GM12878 (cell line): ENCODE data around the gene CTAGE9. TPM values are rescaled to one million over a fixed set of nuclear protein-coding genes. Genes with fewer than 3 reads are reported as not detected.

Experiments used
- ATAC-seq: fragments of 200-7000 bp; cut with Tn5 transposase; 3 replicates; pipeline ENCODE4 v1.9.1; 2020; ENCODE audit warnings: mild to moderate bottlenecking, moderate library complexity
- BruUV-seq: library from RNA; stranded (reverse); fragments of 400-500 nt; replicated peaks from 2 replicates; lab custom pipeline; 2021; lab: Mats Ljungman, UMichigan
- CTCF ChIA-PET: fragments of 300-600 bp; sonication (Branson Sonifier 250); formaldehyde crosslinking; extraction: SDS; loops from one replicate; lab custom pipeline; 2021; ENCODE audit warnings: inconsistent platforms; lab: Yijun Ruan, JAX
- POLR2A ChIA-PET: fragments of 350-600 bp; formaldehyde crosslinking; extraction: SDS; loops from one replicate; lab custom pipeline; 2021; ENCODE audit warnings: inconsistent platforms; lab: Charles Lee
- RAD21 ChIA-PET: fragments of 300-600 bp; sonication (Branson Sonifier 250); formaldehyde crosslinking; loops from one replicate; lab custom pipeline; 2023; ENCODE audit warnings: antibody characterized with exemption; ENCODE audit not compliant: unreplicated experiment; lab: Charles Lee
- SMC1A ChIA-PET: fragments of 300-600 bp; sonication (Branson Sonifier 250); formaldehyde crosslinking; loops from one replicate; lab custom pipeline; 2023; ENCODE audit not compliant: unreplicated experiment, uncharacterized antibody; lab: Charles Lee
- DNase-seq: peaks from one replicate; pipeline ENCODE4 v3.0.0-alpha.2; 2011; ENCODE audit warnings: low read depth, low spot score
- FAIRE-seq: peaks from 3 replicates; lab custom pipeline; 2011; peaks lifted over from hg19 to GRCh38; lab: Jason Lieb, UNC
- H2AFZ ChIP-seq: 2 replicates; pipeline ENCODE4 v1.6.0; 2011; ENCODE audit warnings: low read depth, low read length, control low read depth; ENCODE audit not compliant: control insufficient read depth
- H3K27ac ChIP-seq: 2 replicates; pipeline ENCODE4 v1.5.1; 2011; ENCODE audit warnings: control low read depth; ENCODE audit not compliant: control insufficient read depth, insufficient read depth
- H3K27me3 ChIP-seq, 2 experiments: replicated peaks in 1 of 2; 2 replicates each; pipeline versions ENCODE4 v1.6.0 to v1.6.1; 2011; ENCODE audit warnings: low read length in 1 of 2; ENCODE audit not compliant: control insufficient read depth in 2 of 2, insufficient read depth in 2 of 2
- H3K36me3 ChIP-seq, 2 experiments: 2 replicates each; pipeline ENCODE4 v1.5.1; 2011; ENCODE audit warnings: low read length in 1 of 2; ENCODE audit not compliant: control insufficient read depth in 2 of 2, insufficient read depth in 2 of 2
- H3K4me1 ChIP-seq: 2 replicates; pipeline ENCODE4 v1.6.1; 2011; ENCODE audit warnings: mild to moderate bottlenecking, low read length, moderate library complexity, mixed read lengths; ENCODE audit not compliant: control insufficient read depth, insufficient read depth
- H3K4me2 ChIP-seq: 2 replicates; pipeline ENCODE4 v1.6.0; 2011; ENCODE audit warnings: control low read depth; ENCODE audit not compliant: control insufficient read depth, insufficient read depth
- H3K4me3 ChIP-seq: fragments of 200-600 bp; sonication (generic); 2 replicates; pipeline ENCODE4 v1.5.1; 2016
- H3K79me2 ChIP-seq: 2 replicates; pipeline ENCODE4 v1.6.0; 2011; ENCODE audit warnings: low read length; ENCODE audit not compliant: control insufficient read depth, insufficient read depth
- H3K9ac ChIP-seq: 2 replicates; pipeline ENCODE4 v1.8.0; 2011; ENCODE audit warnings: low read length, control low read depth, mixed read lengths; ENCODE audit not compliant: control insufficient read depth, insufficient read depth
- H3K9me3 ChIP-seq: replicated peaks from 3 replicates; pipeline ENCODE4 v1.5.1; 2011; ENCODE audit warnings: mild to moderate bottlenecking, low read length; ENCODE audit not compliant: control insufficient read depth, insufficient read depth
- H4K20me1 ChIP-seq: 2 replicates; pipeline ENCODE4 v1.6.0; 2011; ENCODE audit not compliant: control insufficient read depth, insufficient read depth
- CTCF ChIP-seq, 3 experiments: IDR thresholded peaks in 2 of 3; conservative IDR thresholded peaks in 1 of 3; 2 replicates each; pipeline ENCODE4 v1.5.1; 2011; ENCODE audit warnings: low read depth in 3 of 3, low read length in 3 of 3, mild to moderate bottlenecking in 3 of 3, control low read depth in 2 of 3, moderate library complexity in 2 of 3, inconsistent platforms in 1 of 3, mixed read lengths in 1 of 3; ENCODE audit not compliant: control insufficient read depth in 2 of 3, insufficient read depth in 1 of 3; ENCODE audit errors: extremely low read depth in 1 of 3
- IRF4 ChIP-seq: IDR thresholded peaks from 2 replicates; pipeline ENCODE4 v1.6.1; 2011; ENCODE audit warnings: low read depth, low read length
- LARP7 ChIP-seq: fragments of 450-650 bp; IDR thresholded peaks from 2 replicates; pipeline ENCODE4 v1.6.1; 2017; ENCODE audit warnings: mild to moderate bottlenecking
- NR2C1 ChIP-seq: fragments of 450-650 bp; IDR thresholded peaks from 2 replicates; pipeline ENCODE4 v1.6.1; 2017; ENCODE audit warnings: antibody characterized with exemption, mild to moderate bottlenecking, moderate library complexity
- RAD21 ChIP-seq: IDR thresholded peaks from 2 replicates; pipeline ENCODE4 v1.6.1; 2011; ENCODE audit warnings: mild to moderate bottlenecking, low read depth, low read length, moderate library complexity; ENCODE audit not compliant: insufficient read depth
- RFX5 ChIP-seq: IDR thresholded peaks from 2 replicates; pipeline ENCODE4 v1.6.1; 2011; ENCODE audit warnings: low read depth, low read length, improper control_type of control experiment
- SMC3 ChIP-seq: IDR thresholded peaks from 2 replicates; pipeline ENCODE4 v1.6.1; 2011; ENCODE audit warnings: low read length, improper control_type of control experiment, borderline replicate concordance
- TCF7 ChIP-seq: IDR thresholded peaks from 2 replicates; pipeline ENCODE4 v1.6.1; 2014; ENCODE audit warnings: antibody characterized with exemption, borderline replicate concordance
- WGBS: methylation state at CpG from one replicate; pipeline ENCODE4 v1.1.6; 2016; ENCODE audit warnings: low lambda C conversion rate; ENCODE audit not compliant: insufficient replicate concordance, insufficient coverage; ENCODE audit errors: missing lambda C conversion rate; 5-methylcytosine and 5-hydroxymethylcytosine counted together
- in situ Hi-C: fragments of 300-500 bp; cut with MboI; formaldehyde crosslinking; loops from 9 replicates; pipeline ENCODE4 v1.14.3; 2018; ENCODE audit warnings: mixed read lengths
- intact Hi-C: fragments of 100-400 bp; cut with micrococcal nuclease; formaldehyde crosslinking; loops from one replicate; pipeline ENCODE4 v1.14.2; 2022; ENCODE audit not compliant: unreplicated experiment
- polyA plus RNA-seq, 11 experiments: library from polyadenylated mRNA; depleted of rRNA in 4 of 11; unstranded in 6 of 11; stranded (reverse) in 5 of 11; fragments of >200 nt; fragmentation: Nextera tagmentation in 4 of 11; fragmentation: Illumina TruSeq in 1 of 11; extraction: Ambion mirVana in 4 of 11; extraction: Trizol in 1 of 11; gene quantifications; 1 replicate in 1 of 11; 2 replicates in 10 of 11; pipeline versions ENCODE4 v1.2.1 to v1.2.3, GENCODE V29; 2011 to 2016; ENCODE audit warnings: inconsistent platforms in 2 of 11, missing spikeins in 2 of 11, low read depth in 1 of 11
- total RNA-seq, 4 experiments: library from RNA; depleted of rRNA in 3 of 4; stranded (reverse); fragments of >200 nt in 3 of 4; fragmentation: Illumina TruSeq in 1 of 4; extraction: Trizol in 1 of 4; gene quantifications; 2 replicates each; pipeline versions ENCODE4 v1.2.1 to v1.2.3, GENCODE V29; 2013 to 2021

CTAGE9 gene
- total and polyA plus RNA-seq, 10 of the 15 experiments (the other 5 are each of a cell fraction or from before 2014, with no cell fraction given) = 0.06 TPM; not detected in 9

DNA sequence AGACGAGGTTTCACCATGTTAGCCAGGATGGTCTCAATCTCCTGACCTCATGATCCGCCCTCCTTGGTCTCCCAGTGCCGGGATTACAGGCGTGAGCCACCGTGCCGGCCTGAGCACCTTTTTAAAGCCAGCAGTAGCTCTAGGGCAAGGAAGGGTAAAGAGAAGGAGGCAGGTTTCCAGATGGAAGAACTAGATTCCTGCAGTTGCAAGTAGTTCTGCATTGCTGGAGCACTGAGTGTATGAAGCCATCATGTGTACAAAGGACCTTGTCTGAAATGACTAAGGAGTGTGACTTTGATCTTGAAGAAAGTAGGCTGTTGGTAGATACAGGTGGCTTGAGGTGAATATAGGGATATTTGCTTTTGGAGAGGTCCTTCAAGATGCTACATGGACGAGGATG, 13.9 kb downstream of the CTAGE9 start:
- TF ChIP-seq RFX5 (no peak), IRF4 (no peak), TCF7 (0 out of 2 replicates have a peak, but pooled peaks have one; percentile 25)
- Histone ChIP-seq H3K27ac (no peak overlapping the region), H3K27me3 (no peaks in the 10 kb centered on the region), H3K9ac (no peak overlapping the region), H3K4me3 (no peak overlapping the region), H4K20me1 (no peaks in the 10 kb centered on the region), H2AFZ (no peak overlapping the region), H3K36me3 (no peaks in the 10 kb centered on the region), H3K4me1 (no peaks in the 10 kb centered on the region), H3K9me3 (no peaks in the 10 kb centered on the region), H3K79me2 (no peaks in the 10 kb centered on the region), H3K4me2 (no peak overlapping the region)
- no peak for FAIRE-seq
- intact Hi-C loops = no loop called here
- ATAC-seq = no peak
- BruUV-seq = no TSS peak
- RAD21 ChIA-PET = no interaction called here
- DNase-seq = no peak
- SMC1A ChIA-PET = no interaction called here
- WGBS = 50% methylated on average over 7 of the region's 7 CpGs
- POLR2A ChIA-PET = interaction anchor here (0.6 kb wide), 1 partner anchor 387 kb away, joined by 3 read pairs; no protein-coding TSS in a partner anchor
- in situ Hi-C loops = loop anchor here (10.0 kb wide), 1 partner anchor 218 kb away; no protein-coding TSS in a partner anchor
- CTCF ChIA-PET = interaction anchor here (2.3 to 4.1 kb wide), 2 partner anchors 214 to 219 kb away, joined by 19 to 41 read pairs; no protein-coding TSS in a partner anchor

DNA sequence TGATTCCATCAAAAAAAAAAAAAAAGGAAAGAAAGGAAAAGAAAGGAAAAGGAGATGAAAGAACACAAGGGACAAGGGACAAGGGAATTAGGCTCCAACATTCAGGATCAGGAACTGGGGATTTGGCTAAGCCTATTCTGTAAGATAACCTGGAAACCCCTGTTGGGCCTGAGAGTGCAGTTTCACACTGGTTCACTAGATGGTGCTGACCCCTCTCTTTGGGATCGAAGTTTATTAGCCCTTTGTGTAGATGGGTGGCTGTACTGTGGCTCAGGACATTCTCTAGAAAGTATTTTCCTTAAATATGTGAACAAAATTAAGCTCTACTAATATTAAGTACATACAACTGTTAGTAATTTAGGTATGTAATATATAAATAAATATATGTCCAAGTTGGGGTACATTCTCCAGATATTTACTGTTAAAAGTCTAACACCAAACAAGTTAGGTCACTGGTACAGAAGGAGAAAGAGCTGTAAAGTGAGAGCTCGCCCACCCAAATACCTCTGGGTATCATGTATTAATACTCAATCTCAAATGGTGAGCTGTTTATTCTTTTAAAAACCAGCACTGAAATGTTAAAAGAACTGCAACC, 15.9 kb downstream of the CTAGE9 start:
- ChIA-PET POLR2A (no interaction called here), SMC1A (interaction anchor here (0.9 to 2.0 kb wide), 7 partner anchors 69 to 439 kb away, joined by 3 to 7 read pairs (median 4); no protein-coding TSS in a partner anchor), RAD21 (interaction anchor here (1.7 kb wide), 1 partner anchor 215 kb away, joined by 14 read pairs; no protein-coding TSS in a partner anchor), CTCF (interaction anchor here (0.6 to 4.1 kb wide), 17 partner anchors 10 to 527 kb away, joined by 3 to 41 read pairs (median 3); no protein-coding TSS in a partner anchor)
- Histone ChIP-seq H3K27me3 (no peaks in the 10 kb centered on the region), H3K36me3 (no peaks in the 10 kb centered on the region), H3K27ac (no peak overlapping the region), H3K79me2 (no peaks in the 10 kb centered on the region), H3K4me1 (no peaks in the 10 kb centered on the region), H3K9me3 (no peaks in the 10 kb centered on the region), H2AFZ (no peak overlapping the region), H3K9ac (no peak overlapping the region), H3K4me3 (no peak overlapping the region), H4K20me1 (no peaks in the 10 kb centered on the region), H3K4me2 (no peak overlapping the region)
- TF ChIP-seq CTCF (IDR thresholded peaks at IDR 0.05 in 2 of 3, conservative IDR thresholded peaks at IDR 0.05 in 1 of 3; ENCODE audit: control insufficient read depth in 2 of 3, extremely low read depth in 1 of 3, insufficient read depth in 1 of 3, low read depth in 3 of 3, low read length in 3 of 3) (peak; percentile 61 to 77 (median 72)), RAD21 (peak; percentile 79), LARP7 (no peak), NR2C1 (no peak), SMC3 (peak; percentile 35; the same call in 1 of the 2 replicates)
- in situ Hi-C loops = loop anchor here (10.0 kb wide), 1 partner anchor 220 kb away; no protein-coding TSS in a partner anchor
- DNase-seq (no peak), ATAC-seq (peak; percentile 95), FAIRE-seq (no peak)
- BruUV-seq = no TSS peak
- intact Hi-C loops = loop anchor here (1.0 kb wide), 1 partner anchor 215 kb away; no protein-coding TSS in a partner anchor
- 3% methylated on average over 2 of the region's 2 CpGs for WGBS
